WERI-Rb-1 (cell line): ENCODE results near the gene AGBL2.
A peak's percentile ranks its signal among the peaks of the same experiment; 100 is the strongest.

Experiments
- DNase-seq: peaks from one replicate; pipeline ENCODE4 v3.0.0-alpha.2; 2020
- H3K27ac ChIP-seq: fragments of 250-450 bp; sonication (Bioruptor Pico); 2 replicates; pipeline ENCODE4 v1.5.1; 2020; ENCODE audit warnings: mild to moderate bottlenecking, moderate library complexity
- H3K27me3 ChIP-seq: fragments of 250-450 bp; sonication (Bioruptor Pico); 2 replicates; pipeline ENCODE4 v1.5.1; 2021; ENCODE audit warnings: mild to moderate bottlenecking, low read depth, moderate library complexity; ENCODE audit not compliant: insufficient read depth, severe bottlenecking
- H3K36me3 ChIP-seq: fragments of 250-450 bp; sonication (Bioruptor Pico); 2 replicates; pipeline ENCODE4 v1.5.1; 2020; ENCODE audit warnings: mild to moderate bottlenecking, moderate library complexity
- H3K4me3 ChIP-seq: 2 replicates; pipeline ENCODE4 v1.5.1; 2011; ENCODE audit warnings: low read depth, mild to moderate bottlenecking, control low read depth, low read length
- H3K9me3 ChIP-seq: fragments of 250-450 bp; sonication (Bioruptor Pico); 2 replicates; pipeline ENCODE4 v1.5.1; 2021; ENCODE audit warnings: mild to moderate bottlenecking, moderate library complexity; ENCODE audit not compliant: severe bottlenecking
- TF ChIP-seq, protein P1 (sequence below): IDR thresholded peaks from 2 replicates; pipeline ENCODE4 v1.5.1; 2011; ENCODE audit warnings: low read depth, mild to moderate bottlenecking, control low read depth, inconsistent platforms, low read length

Gene AGBL2

DNA sequence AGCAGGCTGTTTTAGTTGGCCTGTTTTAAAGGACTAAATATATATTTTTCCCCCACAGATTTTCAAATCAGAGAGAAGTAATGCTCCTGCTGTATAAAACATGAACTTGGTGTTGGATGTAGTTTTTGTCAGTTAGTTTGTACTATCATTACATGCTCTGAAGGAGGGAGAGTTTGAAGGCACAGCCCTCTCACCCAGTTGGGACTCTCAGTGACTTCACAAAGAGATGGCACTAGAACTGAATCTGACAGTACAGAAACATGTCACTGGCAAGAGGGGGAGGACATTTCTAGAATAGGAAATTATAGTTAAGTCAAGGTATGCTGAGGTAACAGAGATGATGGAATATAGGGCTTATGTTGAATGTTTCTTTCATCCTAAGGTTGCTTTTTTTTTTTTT lies 99.9 kb downstream of the AGBL2 start:
- no peak overlapping the region for H3K27ac ChIP-seq
- TF ChIP-seq, protein P1, sequence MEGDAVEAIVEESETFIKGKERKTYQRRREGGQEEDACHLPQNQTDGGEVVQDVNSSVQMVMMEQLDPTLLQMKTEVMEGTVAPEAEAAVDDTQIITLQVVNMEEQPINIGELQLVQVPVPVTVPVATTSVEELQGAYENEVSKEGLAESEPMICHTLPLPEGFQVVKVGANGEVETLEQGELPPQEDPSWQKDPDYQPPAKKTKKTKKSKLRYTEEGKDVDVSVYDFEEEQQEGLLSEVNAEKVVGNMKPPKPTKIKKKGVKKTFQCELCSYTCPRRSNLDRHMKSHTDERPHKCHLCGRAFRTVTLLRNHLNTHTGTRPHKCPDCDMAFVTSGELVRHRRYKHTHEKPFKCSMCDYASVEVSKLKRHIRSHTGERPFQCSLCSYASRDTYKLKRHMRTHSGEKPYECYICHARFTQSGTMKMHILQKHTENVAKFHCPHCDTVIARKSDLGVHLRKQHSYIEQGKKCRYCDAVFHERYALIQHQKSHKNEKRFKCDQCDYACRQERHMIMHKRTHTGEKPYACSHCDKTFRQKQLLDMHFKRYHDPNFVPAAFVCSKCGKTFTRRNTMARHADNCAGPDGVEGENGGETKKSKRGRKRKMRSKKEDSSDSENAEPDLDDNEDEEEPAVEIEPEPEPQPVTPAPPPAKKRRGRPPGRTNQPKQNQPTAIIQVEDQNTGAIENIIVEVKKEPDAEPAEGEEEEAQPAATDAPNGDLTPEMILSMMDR = no peak
- H3K4me3 ChIP-seq = no peak overlapping the region
- H3K36me3 ChIP-seq = peaks cover 29% of the 10 kb centered on the region
- no peaks in the 10 kb centered on the region for H3K9me3 ChIP-seq
- no peaks in the 10 kb centered on the region for H3K27me3 ChIP-seq
- DNase-seq = no peak

DNA sequence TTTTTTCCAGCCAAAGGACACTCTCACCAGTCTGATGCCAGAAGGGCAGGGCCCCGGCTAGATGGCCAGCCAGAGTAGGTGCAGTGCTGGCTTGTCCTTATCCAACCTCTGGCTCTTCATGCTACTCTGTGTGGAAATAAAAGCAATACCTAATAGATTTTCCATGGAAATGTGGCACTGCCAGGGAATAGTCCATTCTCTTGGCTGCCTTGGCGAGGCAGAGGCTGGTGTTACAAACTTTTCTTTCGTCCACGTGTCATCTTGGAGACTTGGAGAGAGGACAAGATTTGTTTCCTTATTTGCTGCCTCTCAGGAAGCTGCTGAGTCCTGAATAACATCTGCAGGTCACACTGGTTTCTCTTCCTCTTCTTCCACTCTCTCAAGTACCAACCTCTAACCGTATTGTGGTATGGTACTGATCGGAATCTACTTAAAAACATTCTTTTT lies 103.8 kb downstream of the AGBL2 start:
- Histone ChIP-seq H3K27me3 (no peaks in the 10 kb centered on the region), H3K4me3 (no peak overlapping the region), H3K36me3 (peaks cover 10% of the 10 kb centered on the region), H3K27ac (peak overlapping the region; percentile 3), H3K9me3 (no peaks in the 10 kb centered on the region)
- TF ChIP-seq, protein P1 = no peak
- DNase-seq = no peak

DNA sequence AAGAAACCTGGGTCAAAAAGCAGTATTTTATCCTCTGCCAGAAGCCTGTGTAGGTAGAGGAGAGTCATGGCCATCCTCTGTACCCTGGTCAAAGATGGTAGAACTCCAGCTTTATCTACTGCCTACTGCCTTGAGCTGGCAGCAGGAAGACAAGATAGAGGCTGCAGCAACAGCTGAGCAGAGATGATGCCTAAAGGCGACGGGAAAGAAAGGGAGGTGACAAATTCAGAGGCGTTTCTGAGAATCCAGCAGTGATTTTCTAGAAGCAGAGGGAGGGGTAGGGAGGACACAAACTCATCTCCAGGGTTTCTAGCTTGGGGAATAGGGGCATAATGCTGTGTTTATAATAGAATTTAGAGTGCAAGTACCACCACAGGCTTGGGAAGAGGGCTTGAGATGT lies 105.5 kb downstream of the AGBL2 start:
- TF ChIP-seq, protein P1 = no peak
- DNase-seq = no peak
- H3K27me3 ChIP-seq = no peaks in the 10 kb centered on the region
- H3K27ac ChIP-seq = no peak overlapping the region
- H3K4me3 ChIP-seq = no peak overlapping the region
- no peaks in the 10 kb centered on the region for H3K9me3 ChIP-seq
- H3K36me3 ChIP-seq = peaks cover 9% of the 10 kb centered on the region
